ENCODE measurements around the gene C3orf52. TPM values are rescaled to one million over a fixed set of nuclear protein-coding genes. Genes with fewer than 3 reads are reported as not detected.
A peak's percentile ranks its signal among the peaks of the same experiment; 100 is the strongest.

The C3orf52 gene
- total and polyA plus RNA-seq, 2 donors (not counting 1 experiment from before 2014, with no cell fraction given) = 1.5 to 1.8 TPM

GRCh38 chr3:112143251-112143650, 57.1 kb downstream of the C3orf52 start:
- H3K27me3 ChIP-seq (ENCODE audit: control insufficient read depth, insufficient read depth, low read length) = no peaks in the 10 kb centered on the region
- H4K20me1 ChIP-seq (ENCODE audit: control insufficient read depth, extremely low read depth, insufficient read depth, low read length) = no peaks in the 10 kb centered on the region
- no peaks in the 10 kb centered on the region for H3K9me3 ChIP-seq (ENCODE audit: control insufficient read depth, insufficient read depth, low read depth, low read length)
- H3K27ac ChIP-seq (ENCODE audit: insufficient read depth, low read length) = no peak overlapping the region
- no peak overlapping the region for H3K4me3 ChIP-seq (replicated peaks in 1 of 4; ENCODE audit: control extremely low read depth in 1 of 4, insufficient read depth in 1 of 4, low read depth in 3 of 4, low read length in 4 of 4)
- no peak overlapping the region for H3K4me2 ChIP-seq (ENCODE audit: extremely low read depth, insufficient read depth, low read length)
- H3K9ac ChIP-seq (ENCODE audit: insufficient read depth, low read length) = no peak overlapping the region
- DNase-seq (ENCODE audit: low read depth in 2 of 2) = peak in 1 of 2 donors; percentile 26
- H3K79me2 ChIP-seq (ENCODE audit: control insufficient read depth, insufficient read depth, low read length) = no peaks in the 10 kb centered on the region
- no peaks in the 10 kb centered on the region for H3K36me3 ChIP-seq (ENCODE audit: control insufficient read depth, insufficient read depth, low read length)
- TF ChIP-seq EZH2 (IDR thresholded peaks at IDR 0.05; ENCODE audit: low read length, missing control alignments) (no peak), CTCF (conservative IDR thresholded peaks at IDR 0.05 in 1 of 2, IDR thresholded peaks at IDR 0.05 in 1 of 2; ENCODE audit: low read depth in 1 of 2, low read length in 2 of 2) (no peak)
- H3K4me1 ChIP-seq (ENCODE audit: control insufficient read depth, extremely low read depth, insufficient read depth, low read length) = no peaks in the 10 kb centered on the region
- no peak overlapping the region for H2AFZ ChIP-seq (ENCODE audit: low read length)

GRCh38 chr3:112143689-112144088, 57.5 kb downstream of the C3orf52 start:
- H3K9ac ChIP-seq (ENCODE audit: insufficient read depth, low read length) = no peak overlapping the region
- H2AFZ ChIP-seq (ENCODE audit: low read length) = no peak overlapping the region
- DNase-seq (ENCODE audit: low read depth in 2 of 2) = no peak
- no peak overlapping the region for H3K4me2 ChIP-seq (ENCODE audit: extremely low read depth, insufficient read depth, low read length)
- no peak overlapping the region for H3K27ac ChIP-seq (ENCODE audit: insufficient read depth, low read length)
- TF ChIP-seq CTCF (conservative IDR thresholded peaks at IDR 0.05 in 1 of 2, IDR thresholded peaks at IDR 0.05 in 1 of 2; ENCODE audit: low read depth in 1 of 2, low read length in 2 of 2) (no peak), EZH2 (IDR thresholded peaks at IDR 0.05; ENCODE audit: low read length, missing control alignments) (no peak)
- H3K27me3 ChIP-seq (ENCODE audit: control insufficient read depth, insufficient read depth, low read length) = no peaks in the 10 kb centered on the region
- no peaks in the 10 kb centered on the region for H3K79me2 ChIP-seq (ENCODE audit: control insufficient read depth, insufficient read depth, low read length)
- no peaks in the 10 kb centered on the region for H3K9me3 ChIP-seq (ENCODE audit: control insufficient read depth, insufficient read depth, low read depth, low read length)
- no peaks in the 10 kb centered on the region for H3K4me1 ChIP-seq (ENCODE audit: control insufficient read depth, extremely low read depth, insufficient read depth, low read length)
- no peak overlapping the region for H3K4me3 ChIP-seq (replicated peaks in 1 of 4; ENCODE audit: control extremely low read depth in 1 of 4, insufficient read depth in 1 of 4, low read depth in 3 of 4, low read length in 4 of 4)
- H4K20me1 ChIP-seq (ENCODE audit: control insufficient read depth, extremely low read depth, insufficient read depth, low read length) = no peaks in the 10 kb centered on the region
- no peaks in the 10 kb centered on the region for H3K36me3 ChIP-seq (ENCODE audit: control insufficient read depth, insufficient read depth, low read length)

GRCh38 chr3:112149136-112149535, 62.9 kb downstream of the C3orf52 start:
- H3K4me2 ChIP-seq (ENCODE audit: extremely low read depth, insufficient read depth, low read length) = no peak overlapping the region
- no peak for TF ChIP-seq CTCF (conservative IDR thresholded peaks at IDR 0.05 in 1 of 2, IDR thresholded peaks at IDR 0.05 in 1 of 2; ENCODE audit: low read depth in 1 of 2, low read length in 2 of 2)
- no peak for TF ChIP-seq EZH2 (IDR thresholded peaks at IDR 0.05; ENCODE audit: low read length, missing control alignments)
- no peaks in the 10 kb centered on the region for H4K20me1 ChIP-seq (ENCODE audit: control insufficient read depth, extremely low read depth, insufficient read depth, low read length)
- no peaks in the 10 kb centered on the region for H3K36me3 ChIP-seq (ENCODE audit: control insufficient read depth, insufficient read depth, low read length)
- no peak overlapping the region for H3K9ac ChIP-seq (ENCODE audit: insufficient read depth, low read length)
- H2AFZ ChIP-seq (ENCODE audit: low read length) = no peak overlapping the region
- H3K27ac ChIP-seq (ENCODE audit: insufficient read depth, low read length) = no peak overlapping the region
- no peaks in the 10 kb centered on the region for H3K9me3 ChIP-seq (ENCODE audit: control insufficient read depth, insufficient read depth, low read depth, low read length)
- no peaks in the 10 kb centered on the region for H3K27me3 ChIP-seq (ENCODE audit: control insufficient read depth, insufficient read depth, low read length)
- H3K4me1 ChIP-seq (ENCODE audit: control insufficient read depth, extremely low read depth, insufficient read depth, low read length) = no peaks in the 10 kb centered on the region
- no peak overlapping the region for H3K4me3 ChIP-seq (replicated peaks in 1 of 4; ENCODE audit: control extremely low read depth in 1 of 4, insufficient read depth in 1 of 4, low read depth in 3 of 4, low read length in 4 of 4)
- H3K79me2 ChIP-seq (ENCODE audit: control insufficient read depth, insufficient read depth, low read length) = no peaks in the 10 kb centered on the region
- no peak for DNase-seq (ENCODE audit: low read depth in 2 of 2)

Measured in fibroblast of lung (primary cell).